GM10248 (cell line): ENCODE data around the gene NEMP1.
A peak's percentile ranks its signal among the peaks of the same experiment; 100 is the strongest.

Source experiments
- CTCF ChIA-PET: fragments of 300-600 bp; sonication (Branson Sonifier 250); formaldehyde crosslinking; extraction: SDS; loops from one replicate; lab custom pipeline; 2021; ENCODE audit warnings: antibody characterized with exemption; lab: Yijun Ruan, JAX
- POLR2A ChIA-PET: fragments of 350-650 bp; sonication (Branson Sonifier 250); formaldehyde crosslinking; extraction: SDS; loops from one replicate; lab custom pipeline; 2020; ENCODE audit warnings: antibody characterized with exemption; lab: Yijun Ruan, JAX
- DNase-seq: peaks from one replicate; pipeline ENCODE4 v3.0.0; 2012; ENCODE audit errors: extremely low spot score
- CTCF ChIP-seq: IDR thresholded peaks from 2 replicates; pipeline ENCODE4 v1.5.1; 2012; ENCODE audit warnings: mild to moderate bottlenecking, low read depth; ENCODE audit errors: extremely low read depth, missing control alignments, control extremely low read depth

The NEMP1 gene

DNA sequence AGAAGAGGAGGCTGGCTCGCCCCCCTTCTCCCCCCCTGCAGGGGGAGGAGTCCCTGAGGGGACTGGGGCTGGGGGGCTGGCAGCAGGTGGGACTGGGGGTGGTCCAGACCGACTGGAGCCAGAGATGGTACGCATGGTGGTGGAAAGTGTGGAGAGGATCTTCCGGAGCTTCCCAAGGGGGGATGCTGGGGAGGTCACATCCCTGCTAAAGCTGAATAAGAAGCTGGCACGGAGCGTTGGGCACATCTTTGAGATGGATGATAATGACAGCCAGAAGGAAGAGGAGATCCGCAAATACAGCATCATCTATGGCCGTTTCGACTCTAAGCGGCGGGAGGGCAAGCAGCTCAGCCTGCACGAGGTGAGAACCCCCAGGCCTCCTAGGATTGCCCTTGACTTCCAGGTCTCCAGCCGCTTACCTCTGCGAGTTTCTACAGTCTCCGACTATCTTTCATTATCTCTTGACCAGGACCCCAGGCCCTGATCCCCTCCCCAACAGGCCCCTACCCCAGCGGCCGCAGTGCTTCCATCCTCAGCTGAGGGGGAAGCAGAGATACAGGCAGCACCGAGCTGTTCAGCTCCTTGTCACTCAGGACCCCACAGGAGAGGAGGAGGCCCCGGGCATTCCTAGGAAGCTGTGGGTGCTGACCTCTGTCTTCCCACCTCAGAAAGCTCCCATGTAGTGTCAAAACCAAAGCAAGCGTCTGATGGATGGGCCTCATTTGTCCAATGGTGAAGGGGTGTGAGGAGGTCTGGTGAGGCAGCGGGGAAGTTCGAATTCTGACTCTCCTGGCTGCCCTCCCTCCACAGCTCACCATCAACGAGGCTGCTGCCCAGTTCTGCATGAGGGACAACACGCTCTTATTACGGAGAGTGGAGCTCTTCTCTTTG is 13.3 kb upstream of the NEMP1 start:
- CTCF ChIA-PET, result interaction anchor here (0.8 to 16.3 kb wide), 10 partner anchors 9 to 91 kb away, joined by 3 to 213 read pairs (median 4); partner anchors contain the start of genes NEMP1 and STAT6
- no peak for TF ChIP-seq CTCF
- DNase-seq, result no peak
- POLR2A ChIA-PET, result interaction anchor here (0.7 to 0.8 kb wide), 3 partner anchors 13 to 26 kb away, joined by 3 to 4 read pairs (median 3); partner anchors contain the start of gene NEMP1

DNA sequence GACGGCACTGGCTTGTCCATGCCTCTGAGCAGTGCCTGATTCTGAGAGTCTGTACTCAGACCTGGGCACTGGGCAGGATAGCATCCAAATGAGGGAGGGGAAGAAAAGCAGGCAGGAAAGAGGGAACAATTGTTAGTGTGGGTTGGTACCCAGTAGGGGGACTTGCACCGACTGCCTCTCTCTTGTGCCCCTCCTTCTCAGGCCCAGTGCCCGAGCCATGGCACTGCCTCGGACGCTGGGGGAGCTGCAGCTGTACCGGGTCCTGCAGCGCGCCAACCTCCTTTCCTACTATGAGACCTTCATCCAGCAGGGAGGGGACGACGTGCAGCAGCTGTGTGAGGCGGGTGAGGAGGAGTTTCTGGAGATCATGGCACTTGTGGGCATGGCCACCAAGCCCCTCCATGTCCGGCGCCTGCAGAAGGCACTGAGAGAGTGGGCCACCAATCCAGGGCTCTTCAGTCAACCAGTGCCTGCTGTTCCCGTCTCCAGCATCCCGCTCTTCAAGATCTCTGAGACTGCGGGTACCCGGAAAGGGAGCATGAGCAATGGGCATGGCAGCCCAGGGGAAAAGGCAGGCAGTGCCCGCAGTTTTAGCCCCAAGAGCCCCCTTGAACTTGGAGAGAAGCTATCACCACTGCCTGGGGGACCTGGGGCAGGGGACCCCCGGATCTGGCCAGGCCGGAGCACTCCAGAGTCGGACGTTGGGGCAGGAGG is 12.5 kb upstream of the NEMP1 start:
- ChIA-PET POLR2A (interaction anchor here (0.7 kb wide), 1 partner anchor 25 kb away, joined by 3 read pairs; no protein-coding TSS in a partner anchor), CTCF (interaction anchor here (6.1 to 16.3 kb wide), 2 partner anchors 17 to 20 kb away, joined by 81 to 213 read pairs; partner anchors contain the start of gene STAT6)
- no peak for TF ChIP-seq CTCF
- DNase-seq, result peak; percentile 3

- ChIA-PET CTCF (interaction anchor here (1.1 to 16.3 kb wide), 3 partner anchors 18 to 28 kb away, joined by 5 to 213 read pairs (median 81); partner anchors contain the start of gene STAT6), POLR2A (no interaction called here)
- peak; percentile 6 for DNase-seq
- no peak for TF ChIP-seq CTCF
These were observed 11.9 kb upstream of the NEMP1 start for GRCh38 chr12:57090490-57090889.

- peak; percentile 38 for DNase-seq
- ChIA-PET CTCF (interaction anchor here (0.9 to 16.3 kb wide), 4 partner anchors 10 to 27 kb away, joined by 3 to 213 read pairs (median 43); partner anchors contain the start of gene STAT6), POLR2A (interaction anchor here (0.6 to 2.0 kb wide), 3 partner anchors 11 to 22 kb away, joined by 3 to 13 read pairs (median 4); partner anchors contain the start of gene STAT6)
These were observed 11.0 kb upstream of the NEMP1 start for GRCh38 chr12:57089271-57090245.

More at GRCh38 chr12:57089271-57090245, 11.0 kb upstream of the NEMP1 start:
- TF ChIP-seq CTCF, result no peak
